Fibroblast of pulmonary artery (primary cell): ENCODE data around the gene CHID1.

Experiments
- DNase-seq: peaks from one replicate; pipeline ENCODE4 v3.0.0-alpha.2; 2010; ENCODE audit warnings: low read depth
- H3K4me3 ChIP-seq: replicated peaks from 2 replicates; pipeline ENCODE4 v1.5.1; 2011; ENCODE audit warnings: low read depth, mild to moderate bottlenecking, control low read depth, low read length, moderate library complexity
- TF ChIP-seq, protein P1 (sequence below): IDR thresholded peaks from 2 replicates; pipeline ENCODE4 v1.5.1; 2011; ENCODE audit warnings: mild to moderate bottlenecking, control low read depth, low read length, inconsistent platforms; ENCODE audit errors: missing control alignments

Gene CHID1

DNA sequence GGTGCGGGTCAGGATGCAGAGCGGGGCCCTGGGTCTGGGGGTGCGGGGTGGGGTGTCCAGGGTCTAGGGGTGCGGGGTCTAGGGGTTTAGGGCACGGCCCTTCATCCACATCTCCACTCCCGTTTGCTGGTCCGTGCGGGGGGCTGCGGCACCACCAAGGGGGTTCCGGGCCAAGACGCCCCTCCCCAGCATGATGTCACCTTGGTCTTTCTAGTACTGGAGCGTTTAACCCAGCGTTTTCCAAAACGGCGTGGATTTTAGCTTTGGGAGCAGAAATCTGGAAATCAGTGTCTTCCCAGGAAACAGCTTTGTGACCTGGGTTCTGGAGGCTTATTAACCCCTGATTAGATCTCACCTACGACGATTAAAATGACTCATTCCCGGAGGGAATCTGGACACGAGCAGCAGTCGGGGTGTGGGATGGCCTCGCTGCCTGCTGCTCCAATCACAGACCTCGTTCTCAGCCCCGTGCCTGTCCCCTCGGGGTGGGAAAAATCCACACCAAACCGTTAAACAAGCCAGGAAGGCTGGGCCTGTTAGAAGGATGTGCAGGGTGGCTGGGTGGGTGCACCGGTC lies 15.8 kb upstream of the CHID1 start:
- H3K4me3 ChIP-seq, result peak overlapping the region; percentile 85
- TF ChIP-seq, protein P1, sequence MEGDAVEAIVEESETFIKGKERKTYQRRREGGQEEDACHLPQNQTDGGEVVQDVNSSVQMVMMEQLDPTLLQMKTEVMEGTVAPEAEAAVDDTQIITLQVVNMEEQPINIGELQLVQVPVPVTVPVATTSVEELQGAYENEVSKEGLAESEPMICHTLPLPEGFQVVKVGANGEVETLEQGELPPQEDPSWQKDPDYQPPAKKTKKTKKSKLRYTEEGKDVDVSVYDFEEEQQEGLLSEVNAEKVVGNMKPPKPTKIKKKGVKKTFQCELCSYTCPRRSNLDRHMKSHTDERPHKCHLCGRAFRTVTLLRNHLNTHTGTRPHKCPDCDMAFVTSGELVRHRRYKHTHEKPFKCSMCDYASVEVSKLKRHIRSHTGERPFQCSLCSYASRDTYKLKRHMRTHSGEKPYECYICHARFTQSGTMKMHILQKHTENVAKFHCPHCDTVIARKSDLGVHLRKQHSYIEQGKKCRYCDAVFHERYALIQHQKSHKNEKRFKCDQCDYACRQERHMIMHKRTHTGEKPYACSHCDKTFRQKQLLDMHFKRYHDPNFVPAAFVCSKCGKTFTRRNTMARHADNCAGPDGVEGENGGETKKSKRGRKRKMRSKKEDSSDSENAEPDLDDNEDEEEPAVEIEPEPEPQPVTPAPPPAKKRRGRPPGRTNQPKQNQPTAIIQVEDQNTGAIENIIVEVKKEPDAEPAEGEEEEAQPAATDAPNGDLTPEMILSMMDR, result no peak
- peak; percentile 58 for DNase-seq

DNA sequence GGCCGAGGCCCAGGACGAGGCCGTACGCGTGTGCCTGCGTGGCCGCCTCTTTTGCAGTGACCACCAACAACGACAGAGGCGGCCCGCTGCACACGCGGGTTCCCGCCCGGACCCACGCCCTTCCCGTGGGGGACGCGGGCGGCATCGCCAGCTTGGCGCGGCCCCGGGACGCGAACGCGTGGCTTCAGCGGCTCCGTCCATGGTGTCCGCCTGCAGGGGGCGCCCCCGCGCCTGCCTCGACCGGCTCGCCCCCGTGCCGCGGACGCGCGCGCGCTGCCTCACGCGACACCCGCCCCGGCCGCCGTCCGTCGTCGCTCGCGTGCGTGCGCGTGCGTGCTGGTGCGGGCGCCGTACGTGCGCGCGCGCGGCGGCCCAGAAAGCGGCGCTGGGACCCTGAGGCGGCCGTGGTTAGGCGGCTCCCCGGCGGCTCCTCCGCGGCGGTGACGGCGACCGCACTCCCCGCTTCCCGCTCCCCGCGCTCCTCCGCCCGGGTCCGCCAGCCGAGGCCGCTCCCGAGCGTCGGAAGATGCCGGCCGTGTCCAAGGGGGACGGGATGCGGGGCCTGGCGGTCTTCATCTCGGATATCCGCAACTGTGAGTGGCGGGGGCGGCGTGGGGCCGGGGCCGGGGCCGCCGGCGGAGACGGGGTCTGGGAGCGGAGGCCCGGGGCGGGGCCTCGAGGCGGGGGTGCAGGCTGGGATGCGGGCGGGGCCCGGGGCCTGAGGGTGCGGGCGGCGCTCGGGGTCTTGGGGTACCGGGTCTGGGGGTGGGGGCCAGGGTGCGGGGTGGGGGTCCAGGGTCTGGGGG lies 15.1 kb upstream of the CHID1 start, which contains the start of gene AP2A2:
TSS of gene AP2A2 (plus strand) at position 375 of the 806 bp plus-strand sequence. CDS start at position 527, 152 bp downstream.
- TF ChIP-seq, protein P1, result peak; percentile 24
- peak within 1 kb of the TSS; percentile 85 for H3K4me3 ChIP-seq
- peak; percentile 91 for DNase-seq

DNA sequence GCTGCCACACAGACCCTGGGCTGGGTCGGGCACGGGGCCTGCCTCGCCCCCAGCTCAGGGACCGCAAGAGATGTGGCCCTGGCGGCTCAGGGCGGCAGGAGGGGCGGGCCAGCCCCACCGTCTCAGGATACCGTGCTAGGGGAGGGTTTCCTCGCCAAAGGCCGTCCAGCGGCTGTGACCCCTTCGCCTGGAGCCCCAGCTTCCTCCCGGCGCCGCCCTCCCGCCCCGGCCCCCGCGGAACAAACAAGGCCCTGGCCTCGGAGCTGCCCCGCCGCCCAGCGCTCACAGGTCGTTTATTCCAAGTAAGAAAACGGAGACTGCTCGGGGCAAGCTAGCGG lies 14.5 kb upstream of the CHID1 start:
- H3K4me3 ChIP-seq, result peak overlapping the region; percentile 36
- DNase-seq, result no peak

DNA sequence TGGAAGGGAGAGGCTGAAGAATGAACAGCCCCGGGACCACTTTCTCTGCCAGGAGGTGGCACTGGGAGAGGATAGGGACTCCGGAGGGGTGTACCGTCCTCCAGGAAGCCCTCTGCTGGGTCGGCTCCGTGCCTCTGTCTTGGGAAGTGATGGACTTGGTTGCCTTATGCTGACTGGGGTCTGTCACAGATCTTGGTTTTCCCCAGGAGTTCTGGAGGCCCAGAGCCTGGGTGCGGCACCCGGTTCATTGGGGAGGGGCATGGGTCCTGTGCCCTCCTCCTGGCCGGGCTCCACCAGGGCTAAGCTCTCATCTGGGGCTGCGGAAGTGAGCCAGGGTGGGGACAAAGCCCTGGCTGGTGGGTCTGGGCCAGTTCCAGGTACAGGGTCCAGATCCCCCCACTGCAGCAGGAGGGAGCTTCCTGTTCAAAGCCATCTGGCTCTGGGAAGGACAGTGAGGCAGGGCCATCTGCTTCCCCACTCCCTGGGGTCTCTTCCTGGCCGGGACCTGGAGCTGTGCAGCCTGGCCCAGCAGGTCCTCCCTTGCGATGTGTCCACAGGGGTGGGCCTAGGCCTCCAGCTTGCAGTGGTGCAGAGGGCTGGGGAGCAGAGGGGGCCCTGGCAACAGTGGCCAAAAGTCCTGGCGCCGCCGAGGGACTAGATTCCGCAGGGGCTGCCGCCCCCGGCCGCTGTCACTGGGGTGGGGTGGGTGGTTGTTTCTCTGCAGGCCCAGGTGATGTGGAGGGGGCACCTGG lies 14.0 kb upstream of the CHID1 start:
- H3K4me3 ChIP-seq, result no peak overlapping the region
- TF ChIP-seq, protein P1, result no peak
- DNase-seq, result no peak

More for the DNA sequence above, 14.5 kb upstream of the CHID1 start:
- TF ChIP-seq, protein P1, result no peak

DNA sequence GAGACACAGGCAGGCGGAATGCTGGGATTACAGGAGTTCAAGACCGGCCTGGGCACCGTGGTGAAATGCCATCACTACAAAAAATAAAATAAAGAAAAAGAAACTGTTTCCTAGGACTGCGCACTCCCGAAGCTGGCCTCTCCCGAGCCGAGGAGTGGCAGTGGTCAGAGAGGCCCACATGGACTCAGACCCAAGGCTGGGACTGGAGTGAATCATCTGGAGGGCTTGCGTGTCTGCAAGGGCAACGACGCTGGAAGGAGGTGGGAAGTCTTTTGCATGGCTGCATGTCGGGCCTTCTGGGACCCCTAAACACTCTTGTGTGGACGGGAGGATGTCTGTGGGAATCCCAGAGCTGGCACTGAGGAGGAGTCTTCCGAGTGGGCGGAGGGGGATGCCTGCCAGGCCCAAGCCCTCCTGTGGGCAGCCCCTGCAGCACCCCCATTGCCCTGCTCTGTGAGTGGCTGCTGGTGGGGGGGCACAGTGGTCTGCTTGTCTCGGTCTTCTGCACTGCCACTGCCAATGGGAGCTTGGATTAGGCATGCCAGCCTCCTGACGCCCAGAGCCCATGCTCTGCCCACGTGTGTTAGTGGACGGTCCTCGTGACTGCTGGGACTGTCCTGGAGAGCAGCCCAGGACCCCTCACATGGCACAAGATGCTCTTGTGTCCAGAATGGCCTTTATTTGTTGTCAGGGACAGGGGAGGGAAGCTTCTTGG lies 13.2 kb upstream of the CHID1 start:
- TF ChIP-seq, protein P1, result no peak
- H3K4me3 ChIP-seq, result no peak overlapping the region

DNA sequence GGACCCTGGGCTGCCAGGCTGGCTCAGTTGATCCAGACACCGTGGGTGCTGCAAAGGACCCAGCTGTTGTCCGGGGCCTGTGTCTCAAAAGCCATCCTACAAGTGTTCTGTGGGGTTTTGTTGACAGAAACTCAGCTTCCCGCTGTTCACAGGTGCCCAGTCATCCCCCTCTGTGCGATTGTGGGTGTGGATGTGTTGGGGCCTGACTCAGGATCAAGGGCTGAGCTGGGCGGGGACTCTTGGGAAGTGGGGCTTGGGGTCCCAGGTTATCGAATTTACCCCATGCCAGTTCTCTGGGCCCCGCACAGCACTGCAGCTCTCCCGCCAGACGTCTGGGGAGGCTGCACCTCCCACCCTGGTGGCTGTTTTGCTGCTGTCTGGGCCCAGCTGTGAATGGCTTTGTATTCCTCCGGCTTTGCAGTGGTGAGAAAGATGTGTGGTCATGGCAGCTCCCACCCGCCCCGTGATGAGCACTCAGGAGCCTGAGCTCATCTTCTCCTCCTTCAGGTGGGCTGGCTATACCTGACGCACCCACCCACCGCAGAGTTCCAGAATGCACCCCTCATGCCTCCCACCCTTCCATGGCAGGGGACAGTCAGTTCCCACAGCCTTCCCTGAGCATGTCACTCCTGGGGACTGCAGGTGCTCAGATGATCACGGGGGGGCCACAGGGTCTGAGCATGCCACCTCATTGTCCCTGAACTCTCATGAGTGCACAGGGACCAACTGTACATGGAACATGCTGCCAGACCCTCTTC lies 11.5 kb upstream of the CHID1 start:
- no peak for DNase-seq
- no peak overlapping the region for H3K4me3 ChIP-seq
- TF ChIP-seq, protein P1, result no peak

More for the DNA sequence above, 13.2 kb upstream of the CHID1 start:
- no peak for DNase-seq
